HG02798 (cell line): ENCODE data around the gene ANK3.

Experiments
- ATAC-seq: cut with Tn5 transposase; IDR thresholded peaks from one replicate; pipeline ENCODE4 v1.9.1; 2021; ENCODE audit warnings: mild to moderate bottlenecking; ENCODE audit not compliant: unreplicated experiment, poor library complexity

Gene ANK3

GRCh38 chr10:60291344-60291930 is 98.2 kb downstream of the ANK3 start:
- ATAC-seq, result no peak

GRCh38 chr10:60290558-60290957 is 99.1 kb downstream of the ANK3 start:
- ATAC-seq, result no peak

- no peak for ATAC-seq
These were observed 99.9 kb downstream of the ANK3 start for GRCh38 chr10:60289800-60290199.

GRCh38 chr10:60288256-60288655 is 101.4 kb downstream of the ANK3 start:
- ATAC-seq, result no peak

- no peak for ATAC-seq
These were observed 103.1 kb downstream of the ANK3 start for GRCh38 chr10:60286559-60286958.

GRCh38 chr10:60283397-60283796 is 106.3 kb downstream of the ANK3 start:
- no peak for ATAC-seq

- ATAC-seq, result no peak
These were observed 106.8 kb downstream of the ANK3 start for GRCh38 chr10:60282771-60283353.

GRCh38 chr10:60281792-60282353 is 107.8 kb downstream of the ANK3 start:
- ATAC-seq, result no peak

GRCh38 chr10:60281331-60281730 is 108.3 kb downstream of the ANK3 start:
- no peak for ATAC-seq

- no peak for ATAC-seq
These were observed 109.2 kb downstream of the ANK3 start for GRCh38 chr10:60280475-60280874.

GRCh38 chr10:60277656-60278055 is 112.0 kb downstream of the ANK3 start:
- ATAC-seq, result no peak

GRCh38 chr10:60276232-60276631 is 113.4 kb downstream of the ANK3 start:
- no peak for ATAC-seq

GRCh38 chr10:60271319-60272040 is 118.2 kb downstream of the ANK3 start:
- ATAC-seq, result no peak

- ATAC-seq, result no peak
These were observed 119.2 kb downstream of the ANK3 start for GRCh38 chr10:60270426-60270825.

- ATAC-seq, result no peak
These were observed 121.9 kb downstream of the ANK3 start for GRCh38 chr10:60267802-60268201.

- no peak for ATAC-seq
These were observed 123.2 kb downstream of the ANK3 start for GRCh38 chr10:60266513-60266912.

GRCh38 chr10:60262647-60263126 is 127.0 kb downstream of the ANK3 start:
- no peak for ATAC-seq

- no peak for ATAC-seq
These were observed 129.4 kb downstream of the ANK3 start for GRCh38 chr10:60260321-60260720.

GRCh38 chr10:60258429-60258797 is 131.3 kb downstream of the ANK3 start:
- ATAC-seq, result no peak

GRCh38 chr10:60257767-60258428 is 131.8 kb downstream of the ANK3 start:
- ATAC-seq, result no peak

- ATAC-seq, result no peak
These were observed 134.9 kb downstream of the ANK3 start for GRCh38 chr10:60254776-60255175.
